ENCODE measurements around the gene C1orf167. TPM values are rescaled to one million over a fixed set of nuclear protein-coding genes. Genes with fewer than 3 reads are reported as not detected.

C1orf167 gene
- total and polyA plus RNA-seq, 10 of the 15 experiments (the other 5 are each of a cell fraction or from before 2014, with no cell fraction given) = 0.17 to 0.31 TPM; not detected in 8

DNA sequence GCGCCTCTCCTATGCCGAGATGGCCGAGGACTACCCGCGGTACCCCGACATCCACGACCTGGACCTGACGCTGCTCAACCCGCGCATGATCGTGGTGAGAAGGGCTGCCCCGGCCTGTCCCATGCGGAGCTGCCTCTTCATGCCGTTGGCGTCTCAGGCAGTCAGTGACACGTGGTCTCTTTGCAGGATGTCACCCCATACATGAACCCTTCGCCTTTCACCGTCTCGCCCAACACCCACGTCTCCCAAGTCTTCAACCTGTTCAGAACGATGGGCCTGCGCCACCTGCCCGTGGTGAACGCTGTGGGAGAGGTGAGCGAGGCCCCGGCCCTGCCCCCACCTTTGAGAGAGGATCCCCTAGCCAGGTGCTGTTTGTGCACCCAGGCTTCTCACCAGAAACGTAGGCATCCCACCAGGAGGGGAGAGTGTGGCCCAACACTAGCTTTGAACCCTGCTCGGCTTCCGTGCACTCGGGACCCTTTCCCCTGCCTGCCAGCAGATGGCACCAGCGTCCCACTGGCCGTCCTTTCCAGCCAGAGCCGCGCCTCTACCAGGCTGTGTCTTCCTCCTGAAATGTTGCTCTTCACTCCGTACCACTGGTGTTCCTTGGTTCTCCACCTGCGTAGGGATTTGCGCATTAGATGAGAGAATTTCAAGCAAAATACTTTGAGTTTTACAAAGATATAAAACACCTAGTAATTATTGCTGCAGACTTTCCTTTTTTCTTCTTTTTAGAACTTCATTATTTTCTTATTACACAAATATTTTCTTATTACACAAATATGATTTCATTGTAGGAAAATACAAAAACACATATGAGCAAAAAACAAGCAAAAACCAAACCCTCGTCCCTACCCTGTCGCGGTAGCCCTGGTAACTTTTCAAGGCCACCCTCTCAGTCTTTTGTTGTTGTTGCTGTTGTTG lies 76.6 kb downstream of the C1orf167 start (continued):
- TF ChIP-seq, protein P1, sequence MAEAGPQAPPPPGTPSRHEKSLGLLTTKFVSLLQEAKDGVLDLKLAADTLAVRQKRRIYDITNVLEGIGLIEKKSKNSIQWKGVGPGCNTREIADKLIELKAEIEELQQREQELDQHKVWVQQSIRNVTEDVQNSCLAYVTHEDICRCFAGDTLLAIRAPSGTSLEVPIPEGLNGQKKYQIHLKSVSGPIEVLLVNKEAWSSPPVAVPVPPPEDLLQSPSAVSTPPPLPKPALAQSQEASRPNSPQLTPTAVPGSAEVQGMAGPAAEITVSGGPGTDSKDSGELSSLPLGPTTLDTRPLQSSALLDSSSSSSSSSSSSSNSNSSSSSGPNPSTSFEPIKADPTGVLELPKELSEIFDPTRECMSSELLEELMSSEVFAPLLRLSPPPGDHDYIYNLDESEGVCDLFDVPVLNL (IDR thresholded peaks at IDR 0.05; ENCODE audit: low read depth, low read length) = no peak
- peak; percentile 87 for TF ChIP-seq SMC3 (IDR thresholded peaks at IDR 0.05; ENCODE audit: borderline replicate concordance, low read length)
- TF ChIP-seq CEBPB (IDR thresholded peaks at IDR 0.05; ENCODE audit: borderline replicate concordance in 1 of 2, low read depth in 2 of 2, low read length in 2 of 2) = no peak
- TF ChIP-seq, protein P2, sequence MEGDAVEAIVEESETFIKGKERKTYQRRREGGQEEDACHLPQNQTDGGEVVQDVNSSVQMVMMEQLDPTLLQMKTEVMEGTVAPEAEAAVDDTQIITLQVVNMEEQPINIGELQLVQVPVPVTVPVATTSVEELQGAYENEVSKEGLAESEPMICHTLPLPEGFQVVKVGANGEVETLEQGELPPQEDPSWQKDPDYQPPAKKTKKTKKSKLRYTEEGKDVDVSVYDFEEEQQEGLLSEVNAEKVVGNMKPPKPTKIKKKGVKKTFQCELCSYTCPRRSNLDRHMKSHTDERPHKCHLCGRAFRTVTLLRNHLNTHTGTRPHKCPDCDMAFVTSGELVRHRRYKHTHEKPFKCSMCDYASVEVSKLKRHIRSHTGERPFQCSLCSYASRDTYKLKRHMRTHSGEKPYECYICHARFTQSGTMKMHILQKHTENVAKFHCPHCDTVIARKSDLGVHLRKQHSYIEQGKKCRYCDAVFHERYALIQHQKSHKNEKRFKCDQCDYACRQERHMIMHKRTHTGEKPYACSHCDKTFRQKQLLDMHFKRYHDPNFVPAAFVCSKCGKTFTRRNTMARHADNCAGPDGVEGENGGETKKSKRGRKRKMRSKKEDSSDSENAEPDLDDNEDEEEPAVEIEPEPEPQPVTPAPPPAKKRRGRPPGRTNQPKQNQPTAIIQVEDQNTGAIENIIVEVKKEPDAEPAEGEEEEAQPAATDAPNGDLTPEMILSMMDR (IDR thresholded peaks at IDR 0.05 in 2 of 3, conservative IDR thresholded peaks at IDR 0.05 in 1 of 3; ENCODE audit: control insufficient read depth in 2 of 3, extremely low read depth in 1 of 3, insufficient read depth in 1 of 3, low read depth in 3 of 3, low read length in 3 of 3) = peak; percentile 97 to 99 (median 99)
- no peak for TF ChIP-seq CHD2 (IDR thresholded peaks at IDR 0.05; ENCODE audit: borderline replicate concordance, low read depth, low read length)
- no peak for TF ChIP-seq GABPA (IDR thresholded peaks at IDR 0.05; ENCODE audit: low read depth)
- TF ChIP-seq, protein P3, sequence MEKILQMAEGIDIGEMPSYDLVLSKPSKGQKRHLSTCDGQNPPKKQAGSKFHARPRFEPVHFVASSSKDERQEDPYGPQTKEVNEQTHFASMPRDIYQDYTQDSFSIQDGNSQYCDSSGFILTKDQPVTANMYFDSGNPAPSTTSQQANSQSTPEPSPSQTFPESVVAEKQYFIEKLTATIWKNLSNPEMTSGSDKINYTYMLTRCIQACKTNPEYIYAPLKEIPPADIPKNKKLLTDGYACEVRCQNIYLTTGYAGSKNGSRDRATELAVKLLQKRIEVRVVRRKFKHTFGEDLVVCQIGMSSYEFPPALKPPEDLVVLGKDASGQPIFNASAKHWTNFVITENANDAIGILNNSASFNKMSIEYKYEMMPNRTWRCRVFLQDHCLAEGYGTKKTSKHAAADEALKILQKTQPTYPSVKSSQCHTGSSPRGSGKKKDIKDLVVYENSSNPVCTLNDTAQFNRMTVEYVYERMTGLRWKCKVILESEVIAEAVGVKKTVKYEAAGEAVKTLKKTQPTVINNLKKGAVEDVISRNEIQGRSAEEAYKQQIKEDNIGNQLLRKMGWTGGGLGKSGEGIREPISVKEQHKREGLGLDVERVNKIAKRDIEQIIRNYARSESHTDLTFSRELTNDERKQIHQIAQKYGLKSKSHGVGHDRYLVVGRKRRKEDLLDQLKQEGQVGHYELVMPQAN (conservative IDR thresholded peaks at IDR 0.05) = no peak
- TF ChIP-seq POLR2A (IDR thresholded peaks at IDR 0.05; ENCODE audit: low read depth, low read length) = peak; percentile 22; the same call in 1 of the 2 replicates

Other genes with a start within 250 kb of the C1orf167 start
Only the 7 nearest of the 13 such genes appear.
- 88.3 and 95.0 TPM in 2 replicates for gene MAD2L2, start 81.0 kb upstream of the C1orf167 start, total RNA-seq (2014; rRNA removed)
- gene MAD2L2, start 81.0 kb upstream of the C1orf167 start, total RNA-seq (2014; rRNA removed; fragmentation: Illumina TruSeq; extraction: Trizol) = 32.8 and 37.2 TPM in 2 replicates
- gene MAD2L2, start 81.0 kb upstream of the C1orf167 start, total RNA-seq (2021) = 58.0 and 59.1 TPM in 2 replicates
- 33.2 and 48.3 TPM in 2 replicates for gene MAD2L2, start 81.0 kb upstream of the C1orf167 start, polyA plus RNA-seq (2011; rRNA removed)
- 21.5 and 42.6 TPM in 2 replicates for gene MAD2L2, start 81.0 kb upstream of the C1orf167 start, polyA plus RNA-seq (2014; fragmentation: Illumina TruSeq; extraction: Trizol)
- 1 to 10 TPM; 3.5 to 8.0 TPM for gene MAD2L2, start 81.0 kb upstream of the C1orf167 start, polyA plus RNA-seq (2014; fragmentation: Nextera tagmentation; extraction: Ambion mirVana)
- gene MAD2L2, start 81.0 kb upstream of the C1orf167 start, polyA plus RNA-seq (2014; rRNA removed) = 80.5 and 85.1 TPM in 2 replicates
- gene MAD2L2, start 81.0 kb upstream of the C1orf167 start, polyA plus RNA-seq (2016; fragmentation: Nextera tagmentation; extraction: Ambion mirVana) = 10 to 100 TPM; 75.4 to 86.5 TPM
- gene DRAXIN, start 70.5 kb upstream of the C1orf167 start, total RNA-seq (2014; rRNA removed) = not detected in 2 replicates
- 0.04 and 0.05 TPM in 2 replicates for gene DRAXIN, start 70.5 kb upstream of the C1orf167 start, total RNA-seq (2014; rRNA removed; fragmentation: Illumina TruSeq; extraction: Trizol)
- gene DRAXIN, start 70.5 kb upstream of the C1orf167 start, total RNA-seq (2021) = 0.05 TPM in 1 of 2 replicates, not detected in the other
- 0.01 TPM in 2 replicates for gene DRAXIN, start 70.5 kb upstream of the C1orf167 start, polyA plus RNA-seq (2011; rRNA removed)
- gene DRAXIN, start 70.5 kb upstream of the C1orf167 start, polyA plus RNA-seq (2014; fragmentation: Illumina TruSeq; extraction: Trizol) = not detected in 2 replicates
- under 1 TPM in 1 of 2 experiments, not detected in 1; 0.02 TPM for gene DRAXIN, start 70.5 kb upstream of the C1orf167 start, polyA plus RNA-seq (2014; fragmentation: Nextera tagmentation; extraction: Ambion mirVana)
- gene DRAXIN, start 70.5 kb upstream of the C1orf167 start, polyA plus RNA-seq (2014; rRNA removed) = 0.01 TPM in 2 replicates
- under 1 TPM; 0.03 to 0.04 TPM for gene DRAXIN, start 70.5 kb upstream of the C1orf167 start, polyA plus RNA-seq (2016; fragmentation: Nextera tagmentation; extraction: Ambion mirVana)
- gene AGTRAP, start 26.1 kb upstream of the C1orf167 start, total RNA-seq (2014; rRNA removed) = 12.8 and 16.1 TPM in 2 replicates
- gene AGTRAP, start 26.1 kb upstream of the C1orf167 start, total RNA-seq (2014; rRNA removed; fragmentation: Illumina TruSeq; extraction: Trizol) = 5.8 and 7.9 TPM in 2 replicates
- gene AGTRAP, start 26.1 kb upstream of the C1orf167 start, total RNA-seq (2021) = 10.0 and 12.7 TPM in 2 replicates
- 3.5 and 7.7 TPM in 2 replicates for gene AGTRAP, start 26.1 kb upstream of the C1orf167 start, polyA plus RNA-seq (2011; rRNA removed)
- gene AGTRAP, start 26.1 kb upstream of the C1orf167 start, polyA plus RNA-seq (2014; fragmentation: Illumina TruSeq; extraction: Trizol) = 2.3 and 7.0 TPM in 2 replicates
- 1 to 10 TPM; 3.0 to 4.1 TPM for gene AGTRAP, start 26.1 kb upstream of the C1orf167 start, polyA plus RNA-seq (2014; fragmentation: Nextera tagmentation; extraction: Ambion mirVana)
- 14.6 and 16.3 TPM in 2 replicates for gene AGTRAP, start 26.1 kb upstream of the C1orf167 start, polyA plus RNA-seq (2014; rRNA removed)
- gene AGTRAP, start 26.1 kb upstream of the C1orf167 start, polyA plus RNA-seq (2016; fragmentation: Nextera tagmentation; extraction: Ambion mirVana) = 10 to 100 TPM; 14.5 to 17.4 TPM
- 16.1 and 16.8 TPM in 2 replicates for gene MTHFR, start 43.8 kb downstream of the C1orf167 start, total RNA-seq (2014; rRNA removed)
- 9.7 and 10.0 TPM in 2 replicates for gene MTHFR, start 43.8 kb downstream of the C1orf167 start, total RNA-seq (2014; rRNA removed; fragmentation: Illumina TruSeq; extraction: Trizol)
- gene MTHFR, start 43.8 kb downstream of the C1orf167 start, total RNA-seq (2021) = 15.8 and 16.6 TPM in 2 replicates
- gene MTHFR, start 43.8 kb downstream of the C1orf167 start, polyA plus RNA-seq (2011; rRNA removed) = 8.0 and 13.1 TPM in 2 replicates
- 5.0 and 9.0 TPM in 2 replicates for gene MTHFR, start 43.8 kb downstream of the C1orf167 start, polyA plus RNA-seq (2014; fragmentation: Illumina TruSeq; extraction: Trizol)
- 1 to 10 TPM; 1.0 to 1.2 TPM for gene MTHFR, start 43.8 kb downstream of the C1orf167 start, polyA plus RNA-seq (2014; fragmentation: Nextera tagmentation; extraction: Ambion mirVana)
- gene MTHFR, start 43.8 kb downstream of the C1orf167 start, polyA plus RNA-seq (2014; rRNA removed) = 14.1 and 15.1 TPM in 2 replicates
- gene MTHFR, start 43.8 kb downstream of the C1orf167 start, polyA plus RNA-seq (2016; fragmentation: Nextera tagmentation; extraction: Ambion mirVana) = 1 to 10 TPM; 8.1 to 9.2 TPM
- 9.3 and 9.9 TPM in 2 replicates for gene CLCN6, start 44.0 kb downstream of the C1orf167 start, total RNA-seq (2014; rRNA removed)
- gene CLCN6, start 44.0 kb downstream of the C1orf167 start, total RNA-seq (2014; rRNA removed; fragmentation: Illumina TruSeq; extraction: Trizol) = 8.0 and 9.0 TPM in 2 replicates
- 18.3 and 20.8 TPM in 2 replicates for gene CLCN6, start 44.0 kb downstream of the C1orf167 start, total RNA-seq (2021)
- 10.0 and 12.0 TPM in 2 replicates for gene CLCN6, start 44.0 kb downstream of the C1orf167 start, polyA plus RNA-seq (2011; rRNA removed)
- 16.5 TPM in 2 replicates for gene CLCN6, start 44.0 kb downstream of the C1orf167 start, polyA plus RNA-seq (2014; fragmentation: Illumina TruSeq; extraction: Trizol)
- gene CLCN6, start 44.0 kb downstream of the C1orf167 start, polyA plus RNA-seq (2014; fragmentation: Nextera tagmentation; extraction: Ambion mirVana) = 1 to 10 TPM; 2.2 to 2.4 TPM
- 19.7 and 20.9 TPM in 2 replicates for gene CLCN6, start 44.0 kb downstream of the C1orf167 start, polyA plus RNA-seq (2014; rRNA removed)
- gene CLCN6, start 44.0 kb downstream of the C1orf167 start, polyA plus RNA-seq (2016; fragmentation: Nextera tagmentation; extraction: Ambion mirVana) = 10 to 100 TPM in 1 of 2 experiments, 1 to 10 TPM in 1; 9.5 to 10.5 TPM
- not detected in 2 replicates for gene NPPA, start 85.6 kb downstream of the C1orf167 start, total RNA-seq (2014; rRNA removed)
- not detected in 2 replicates for gene NPPA, start 85.6 kb downstream of the C1orf167 start, total RNA-seq (2014; rRNA removed; fragmentation: Illumina TruSeq; extraction: Trizol)
- not detected in 2 replicates for gene NPPA, start 85.6 kb downstream of the C1orf167 start, total RNA-seq (2021)
- not detected in 2 replicates for gene NPPA, start 85.6 kb downstream of the C1orf167 start, polyA plus RNA-seq (2011; rRNA removed)
- gene NPPA, start 85.6 kb downstream of the C1orf167 start, polyA plus RNA-seq (2014; fragmentation: Illumina TruSeq; extraction: Trizol) = not detected in 2 replicates
- not detected for gene NPPA, start 85.6 kb downstream of the C1orf167 start, polyA plus RNA-seq (2014; fragmentation: Nextera tagmentation; extraction: Ambion mirVana)
- not detected in 2 replicates for gene NPPA, start 85.6 kb downstream of the C1orf167 start, polyA plus RNA-seq (2014; rRNA removed)
- gene NPPA, start 85.6 kb downstream of the C1orf167 start, polyA plus RNA-seq (2016; fragmentation: Nextera tagmentation; extraction: Ambion mirVana) = under 1 TPM; 0.31 to 0.39 TPM
- gene NPPB, start 96.8 kb downstream of the C1orf167 start, total RNA-seq (2014; rRNA removed) = not detected in 2 replicates
- gene NPPB, start 96.8 kb downstream of the C1orf167 start, total RNA-seq (2014; rRNA removed; fragmentation: Illumina TruSeq; extraction: Trizol) = not detected in 2 replicates
- gene NPPB, start 96.8 kb downstream of the C1orf167 start, total RNA-seq (2021) = not detected in 2 replicates
- gene NPPB, start 96.8 kb downstream of the C1orf167 start, polyA plus RNA-seq (2011; rRNA removed) = not detected in 2 replicates
- not detected in 2 replicates for gene NPPB, start 96.8 kb downstream of the C1orf167 start, polyA plus RNA-seq (2014; fragmentation: Illumina TruSeq; extraction: Trizol)
- gene NPPB, start 96.8 kb downstream of the C1orf167 start, polyA plus RNA-seq (2014; fragmentation: Nextera tagmentation; extraction: Ambion mirVana) = not detected
- gene NPPB, start 96.8 kb downstream of the C1orf167 start, polyA plus RNA-seq (2014; rRNA removed) = not detected in 2 replicates
- not detected for gene NPPB, start 96.8 kb downstream of the C1orf167 start, polyA plus RNA-seq (2016; fragmentation: Nextera tagmentation; extraction: Ambion mirVana)